ENCODE data around the gene RTL1. TPM values are rescaled to one million over a fixed set of nuclear protein-coding genes. Genes with fewer than 3 reads are reported as not detected.

Gene RTL1
- total and polyA plus RNA-seq, 2 of the 8 experiments (the other 6 are each of a cell fraction or from before 2014, with no cell fraction given), result not detected

GRCh38 chr14:100882991-100883788, 20.3 kb downstream of the RTL1 start:
- no peak overlapping the region for H3K4me2 ChIP-seq (ENCODE audit: insufficient read depth in 1 of 2, low read depth in 2 of 2, low read length in 2 of 2)
- H3K79me1 ChIP-seq (ENCODE audit: low read depth, low read length), result no peaks in the 10 kb centered on the region
- H3K27me3 ChIP-seq (replicated peaks in 1 of 4; ENCODE audit: control insufficient read depth in 3 of 4, extremely low read depth in 1 of 4, insufficient read depth in 3 of 4, low read length in 3 of 4), result no peaks in the 10 kb centered on the region; a peak in 2 of 7 replicates
- H3K56ac ChIP-seq (replicated peaks; ENCODE audit: insufficient read length, low read depth, low read length), result no peak overlapping the region
- H3K4me1 ChIP-seq (replicated peaks in 1 of 4; ENCODE audit: control insufficient read depth in 3 of 4, insufficient read depth in 4 of 4, low read length in 3 of 4), result peaks cover 0 to 3% (median 0%) of the 10 kb centered on the region in 4 experiments; a peak in 1 of 7 replicates
- H3K9me3 ChIP-seq (ENCODE audit: insufficient read depth in 2 of 2, low read depth in 1 of 2, low read length in 1 of 2), result peaks cover 0 to 15% of the 10 kb centered on the region in 2 experiments; a peak in 1 of 4 replicates
- H2BK120ac ChIP-seq (replicated peaks; ENCODE audit: low read depth, low read length), result no peak overlapping the region
- H3K4me3 ChIP-seq (ENCODE audit: extremely low read depth in 1 of 4, insufficient read depth in 2 of 4, low read depth in 3 of 4, low read length in 4 of 4), result no peak overlapping the region
- no peak overlapping the region for H3K23ac ChIP-seq (ENCODE audit: insufficient read length)
- H4K91ac ChIP-seq (replicated peaks; ENCODE audit: insufficient read length, low read length), result no peak overlapping the region
- DNase-seq (ENCODE audit: low read depth in 1 of 2, low spot score in 2 of 2) (no peak), FAIRE-seq (no peak)
- H4K8ac ChIP-seq (ENCODE audit: extremely low read depth, insufficient read depth, low read length), result no peak overlapping the region
- no peak overlapping the region for H2BK5ac ChIP-seq (ENCODE audit: low read depth, low read length)
- no peaks in the 10 kb centered on the region for H3K79me2 ChIP-seq (ENCODE audit: control insufficient read depth in 1 of 2, insufficient read depth in 2 of 2, low read length in 2 of 2)
- H3K9ac ChIP-seq (replicated peaks in 1 of 4; ENCODE audit: extremely low read depth in 1 of 4, low read depth in 3 of 4, low read length in 3 of 4), result no peak overlapping the region
- H4K5ac ChIP-seq (ENCODE audit: insufficient read length, low read depth, low read length), result no peak overlapping the region
- no peak overlapping the region for H2BK12ac ChIP-seq (ENCODE audit: low read depth, low read length)
- H2AFZ ChIP-seq (ENCODE audit: low read length), result no peak overlapping the region
- no peak overlapping the region for H3K4ac ChIP-seq (replicated peaks; ENCODE audit: insufficient read length, low read depth, low read length)
- no peak overlapping the region for H2BK15ac ChIP-seq (ENCODE audit: low read length)
- H3K18ac ChIP-seq (ENCODE audit: extremely low read depth, low read length), result no peak overlapping the region
- ChIA-PET CTCF (ENCODE audit: partially characterized antibody) (interaction anchor here (1.0 to 2.3 kb wide), 3 partner anchors 17 to 31 kb away, joined by 3 to 6 read pairs (median 5); no protein-coding TSS in a partner anchor), POLR2A (ENCODE audit: partially characterized antibody) (no interaction called here)
- no peak overlapping the region for H2BK20ac ChIP-seq (ENCODE audit: low read length)
- no peak overlapping the region for H2AK5ac ChIP-seq (ENCODE audit: low read depth, low read length)
- H3K23me2 ChIP-seq (ENCODE audit: low read depth, low read length), result no peaks in the 10 kb centered on the region
- H3K14ac ChIP-seq (ENCODE audit: insufficient read length), result no peak overlapping the region
- no peak overlapping the region for H3K27ac ChIP-seq (ENCODE audit: low read depth, low read length)
- H3K36me3 ChIP-seq (ENCODE audit: control insufficient read depth in 2 of 4, insufficient read depth in 4 of 4, low read length in 3 of 4), result no peaks in the 10 kb centered on the region; a peak in 1 of 8 replicates
- no peaks in the 10 kb centered on the region for H4K20me1 ChIP-seq (replicated peaks in 1 of 2; ENCODE audit: control insufficient read depth in 1 of 2, insufficient read depth in 2 of 2, low read length in 2 of 2)
- 92% methylated on average over 46 of the region's 46 CpGs; no CpG with 5 or more reads in 1 of the 2 experiments for WGBS, 2 experiments (ENCODE audit: extremely low coverage in 1 of 2, insufficient coverage in 1 of 2, insufficient read length in 1 of 2, insufficient replicate concordance in 2 of 2, low coverage in 1 of 2, low lambda C conversion rate in 2 of 2, missing lambda C conversion rate in 1 of 2)
- TF ChIP-seq SP2 (IDR thresholded peaks at IDR 0.05; ENCODE audit: low read length) (no peak), JUND (IDR thresholded peaks at IDR 0.05; ENCODE audit: low read length) (no peak), CEBPB (IDR thresholded peaks at IDR 0.05; ENCODE audit: low read depth, low read length) (no peak), MAFK (IDR thresholded peaks at IDR 0.05; ENCODE audit: low read depth, low read length) (no peak), POLR2AphosphoS5 (IDR thresholded peaks at IDR 0.05; ENCODE audit: low read depth, low read length) (no peak), ATF3 (IDR thresholded peaks at IDR 0.05; ENCODE audit: insufficient read depth, low read depth, low read length) (no peak), PHF8 (conservative IDR thresholded peaks at IDR 0.05; ENCODE audit: low read depth, low read length) (no peak), BACH1 (IDR thresholded peaks at IDR 0.05; ENCODE audit: low read length) (no peak), EZH2 (IDR thresholded peaks at IDR 0.05; ENCODE audit: low read depth, low read length, severe bottlenecking) (no peak), HDAC6 (IDR thresholded peaks at IDR 0.05; ENCODE audit: low read depth, low read length) (no peak), ATF2 (IDR thresholded peaks at IDR 0.05; ENCODE audit: low read length) (no peak)

Measured in H1 (cell line).